HG03045 (cell line): Measurements from ENCODE around the gene CHCHD3.

Experiments used
- ATAC-seq: cut with Tn5 transposase; IDR thresholded peaks from one replicate; pipeline ENCODE4 v1.9.1; 2021; ENCODE audit warnings: mild to moderate bottlenecking, moderate library complexity; ENCODE audit not compliant: unreplicated experiment

Gene CHCHD3

DNA sequence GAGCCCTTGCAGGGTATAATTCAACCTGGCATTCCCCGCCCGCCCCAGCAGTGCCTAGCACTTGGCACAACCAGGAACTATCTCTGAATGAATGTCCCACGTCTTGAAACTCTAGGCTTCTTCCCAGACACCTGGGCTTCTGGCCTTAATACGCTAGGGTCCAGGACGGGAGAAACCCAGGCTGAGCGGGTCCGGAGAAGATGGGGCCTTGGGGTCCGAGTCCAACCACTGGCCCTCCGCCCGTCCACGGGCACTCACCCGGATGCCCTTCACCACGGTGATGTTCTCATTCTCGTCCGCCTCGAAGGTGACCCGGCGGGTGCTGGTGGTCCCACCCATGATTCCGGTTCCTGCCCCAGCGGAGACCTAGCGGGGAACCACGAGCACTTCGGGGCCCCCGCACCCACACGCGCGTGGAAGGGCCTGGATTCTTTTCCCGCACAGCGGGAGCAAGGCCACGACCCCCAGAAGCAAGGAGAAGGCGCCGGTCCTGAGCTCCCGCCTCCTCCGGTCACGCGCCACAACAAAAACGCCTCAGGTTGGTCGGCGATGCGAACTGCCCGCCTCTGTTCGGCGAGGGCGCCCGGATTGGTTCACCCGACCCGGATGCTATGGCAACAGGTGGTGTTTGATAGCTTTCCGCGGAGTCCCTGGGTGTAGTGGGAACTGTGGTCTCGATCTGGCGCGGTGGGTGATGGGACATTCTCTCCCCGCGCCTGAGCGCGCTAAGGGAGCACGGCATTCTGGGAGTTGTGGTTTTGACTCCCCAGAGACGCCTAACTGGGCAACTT is at the start of gene CHCHD3:
TSS of gene CHCHD3 (minus strand) at position 492 of the 791 bp plus-strand sequence. CDS start at position 339, 153 bp downstream.
- ATAC-seq = peak; percentile 100

DNA sequence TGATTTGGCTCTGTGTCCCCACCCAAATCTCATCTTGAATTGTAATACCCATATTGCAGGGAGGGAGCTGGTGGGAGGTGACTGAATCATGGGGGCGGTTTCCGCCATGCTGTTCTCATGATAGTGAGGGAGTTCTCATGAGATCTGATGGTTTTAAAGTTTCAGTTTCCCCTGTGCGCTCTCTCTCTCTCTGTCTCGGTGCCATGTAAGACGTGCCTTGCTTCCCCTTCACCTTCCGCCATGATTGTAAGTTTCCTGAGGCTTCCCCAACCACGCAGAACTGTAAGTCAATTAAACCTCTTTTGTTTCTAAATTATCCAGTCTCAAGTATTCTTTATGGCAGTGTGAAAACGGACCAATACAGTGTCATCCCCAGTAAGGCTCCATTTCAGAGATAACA is 48.3 kb upstream of the CHCHD3 start:
- no peak for ATAC-seq

DNA sequence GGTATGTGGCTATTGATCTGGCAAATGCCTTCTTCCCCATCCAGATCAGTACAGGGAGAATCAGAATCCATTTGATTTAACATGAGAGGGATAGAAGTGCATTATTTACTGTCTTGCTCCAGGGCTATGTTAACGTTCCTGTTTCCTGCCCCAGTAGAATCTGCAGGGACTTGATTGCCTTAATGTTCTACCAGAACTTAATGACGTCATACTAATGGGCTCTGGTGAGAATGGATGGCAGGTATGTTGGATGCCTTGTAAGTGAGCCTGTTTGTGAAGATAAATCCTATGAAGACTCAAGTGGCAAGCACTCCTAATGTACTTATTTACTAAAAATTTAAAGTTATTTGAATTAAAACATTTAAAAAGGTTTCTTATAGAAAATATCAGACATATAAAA is 44.5 kb upstream of the CHCHD3 start:
- ATAC-seq = no peak

DNA sequence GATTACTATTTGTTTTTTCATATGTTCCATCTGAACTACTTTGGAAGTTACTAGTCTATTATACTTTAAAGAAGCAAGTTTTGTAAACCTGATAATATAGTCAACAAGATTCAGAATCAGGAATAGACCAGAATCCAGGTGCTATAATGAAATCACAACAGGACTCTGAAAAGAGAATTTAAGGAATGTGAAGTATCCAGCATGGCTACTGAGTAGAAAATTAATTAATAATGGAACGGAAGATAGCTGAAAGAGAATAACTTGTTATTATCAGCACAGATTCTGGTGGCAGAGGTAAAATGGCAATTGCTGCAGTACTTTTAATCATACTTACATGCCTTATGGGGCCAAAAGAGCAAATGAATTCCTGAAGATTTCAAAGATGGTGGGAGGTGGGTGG is 43.1 kb upstream of the CHCHD3 start:
- no peak for ATAC-seq

DNA sequence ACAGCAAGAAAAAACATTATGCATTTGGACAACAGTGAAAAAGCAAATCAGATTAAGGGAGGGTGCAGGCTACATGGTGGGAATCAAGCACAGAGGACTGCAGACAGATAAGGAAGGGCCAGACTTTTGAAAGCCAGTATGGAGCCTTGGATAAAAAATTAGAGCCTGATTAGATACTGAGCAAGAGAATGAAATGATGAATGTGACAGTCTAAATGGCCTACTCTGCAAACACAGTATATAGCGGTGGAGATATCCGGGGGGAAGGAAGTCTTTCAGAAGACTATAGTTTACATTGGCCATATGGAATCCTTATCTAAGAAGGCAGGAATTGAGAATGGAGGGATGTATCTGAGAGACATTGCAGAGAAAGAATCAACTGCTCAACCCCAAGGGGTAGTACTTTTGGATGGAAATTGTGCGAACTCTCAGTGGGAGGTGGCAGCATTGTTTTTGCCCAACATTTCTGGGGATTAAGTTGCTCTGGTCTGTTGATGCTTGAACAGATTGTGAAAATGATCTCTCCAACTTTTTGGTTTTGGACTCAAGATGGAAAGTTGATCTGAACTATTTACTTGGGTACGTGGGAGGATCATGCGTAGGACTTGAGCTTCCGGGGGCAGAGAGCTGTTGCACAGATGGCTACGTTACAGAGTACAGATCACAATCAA is 39.4 kb upstream of the CHCHD3 start:
- ATAC-seq = no peak

DNA sequence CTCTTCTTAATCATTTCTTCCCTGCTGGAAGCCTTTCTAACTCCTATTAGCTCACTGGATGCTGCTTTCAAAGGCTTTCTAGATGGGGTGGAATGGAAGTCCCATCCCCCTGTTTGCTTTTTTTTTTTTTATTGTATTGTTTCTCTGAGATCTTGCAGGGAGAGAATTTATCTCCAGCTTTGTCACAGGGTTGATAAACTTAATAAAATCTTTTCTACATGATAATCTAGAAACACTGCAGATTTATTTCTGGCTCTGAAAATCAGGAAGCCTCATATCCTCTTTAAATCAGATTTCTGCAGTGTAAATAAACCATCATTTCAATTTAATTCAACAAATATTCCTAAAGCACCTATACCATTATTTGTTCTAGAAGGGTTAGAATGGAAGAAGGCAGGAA is 37.2 kb upstream of the CHCHD3 start:
- no peak for ATAC-seq

DNA sequence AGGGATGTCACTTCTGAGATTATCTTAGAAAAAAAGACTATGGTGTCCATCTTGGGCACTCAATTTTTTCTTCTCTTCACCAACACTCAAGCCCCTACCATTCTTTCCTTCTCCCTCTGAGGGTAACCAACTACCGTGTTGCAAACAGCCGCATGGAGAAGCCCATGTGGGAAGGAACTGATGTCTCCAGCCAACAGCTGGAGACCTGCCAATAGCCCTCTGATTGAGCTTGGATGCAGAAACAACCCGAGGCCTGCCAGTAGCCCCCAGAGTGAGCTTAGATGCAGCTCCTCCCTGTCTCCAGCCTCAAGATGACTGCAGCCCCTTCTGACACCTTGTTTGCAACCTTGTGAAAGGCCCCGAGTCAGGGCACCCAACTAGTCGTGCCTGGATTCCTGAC is 36.4 kb upstream of the CHCHD3 start:
- no peak for ATAC-seq

DNA sequence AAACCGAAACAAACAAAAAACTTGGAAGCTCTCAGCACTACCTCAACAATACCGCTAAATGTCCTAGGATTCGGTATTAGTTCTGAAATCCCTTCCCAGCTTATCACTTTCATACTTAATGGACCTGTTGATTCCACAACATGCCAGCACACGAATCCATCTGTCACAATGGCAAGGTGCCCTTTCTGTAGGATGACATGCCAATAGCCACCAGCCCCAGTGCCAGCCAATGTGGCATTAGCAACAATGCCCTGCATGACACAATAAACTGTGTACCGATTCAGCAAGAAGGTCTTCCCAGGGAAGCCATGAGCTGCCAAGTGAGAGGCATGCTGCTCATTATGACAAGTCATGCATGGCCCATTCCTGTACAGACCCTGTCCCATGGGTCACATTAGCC is 35.6 kb upstream of the CHCHD3 start:
- ATAC-seq = no peak

DNA sequence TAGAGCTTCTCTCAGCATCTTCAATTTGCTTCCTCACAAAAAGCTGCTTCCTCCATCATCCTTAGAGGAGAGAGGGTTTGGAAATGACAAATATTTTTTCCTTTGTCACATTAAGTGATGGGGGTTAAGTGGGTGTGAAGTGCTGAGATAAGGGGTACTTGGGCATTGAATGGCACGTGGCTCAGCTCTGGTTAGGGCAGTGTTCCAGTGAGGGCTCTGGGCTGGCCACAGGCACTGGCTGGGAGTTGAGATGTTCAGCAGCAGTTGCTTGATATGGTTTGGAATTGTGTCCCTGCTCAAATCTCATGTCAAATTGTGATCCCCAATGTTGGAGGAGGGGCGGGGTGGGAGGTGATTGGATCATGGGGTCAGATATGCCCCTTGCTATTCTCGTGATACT is 33.7 kb upstream of the CHCHD3 start:
- ATAC-seq = no peak

GRCh38 chr7:133114519-133114918 is 32.6 kb upstream of the CHCHD3 start:
- no peak for ATAC-seq

- ATAC-seq = no peak
Measured at GRCh38 chr7:133112976-133113375, 31.1 kb upstream of the CHCHD3 start.

DNA sequence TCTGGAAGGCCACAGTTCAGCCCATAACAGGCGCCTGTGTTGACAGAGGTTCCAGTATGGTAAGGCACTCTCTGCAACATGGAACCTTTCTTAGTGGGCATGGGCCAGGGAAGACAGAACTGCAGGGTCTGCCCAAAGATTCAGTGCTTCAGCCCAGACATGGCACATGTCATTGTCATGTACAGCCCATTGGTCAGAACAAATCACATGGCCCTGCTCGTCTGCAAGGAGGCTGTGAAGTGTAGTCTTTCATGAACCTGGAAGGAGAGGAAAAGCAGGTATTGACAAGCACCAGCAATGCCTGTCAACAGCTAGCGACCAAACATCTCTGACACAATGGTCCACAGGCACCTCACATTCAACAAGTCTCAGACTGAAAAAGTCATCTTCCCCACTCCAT is 30.4 kb upstream of the CHCHD3 start:
- no peak for ATAC-seq

- ATAC-seq = no peak
Measured at GRCh38 chr7:133110312-133110711, 28.4 kb upstream of the CHCHD3 start.

GRCh38 chr7:133109816-133110215 is 27.9 kb upstream of the CHCHD3 start:
- no peak for ATAC-seq

DNA sequence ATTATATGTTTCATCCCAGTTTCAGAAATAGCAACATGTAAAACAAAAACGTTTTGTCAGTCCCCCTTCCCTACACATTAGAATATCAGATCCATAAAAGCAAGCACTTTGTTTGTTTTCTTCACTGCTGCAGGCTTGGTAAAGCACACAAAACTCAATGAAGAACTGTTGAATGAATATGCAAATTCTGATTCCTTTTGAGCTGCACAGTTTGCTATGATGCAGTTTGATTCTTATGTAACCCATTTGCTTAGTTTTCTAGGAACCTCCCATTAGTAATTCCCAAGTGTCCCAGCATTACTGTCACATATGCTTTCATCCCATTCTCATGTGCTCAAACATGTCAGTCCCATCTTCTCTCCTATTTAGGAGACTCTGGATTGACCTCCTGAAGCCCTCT is 26.1 kb upstream of the CHCHD3 start:
- no peak for ATAC-seq

DNA sequence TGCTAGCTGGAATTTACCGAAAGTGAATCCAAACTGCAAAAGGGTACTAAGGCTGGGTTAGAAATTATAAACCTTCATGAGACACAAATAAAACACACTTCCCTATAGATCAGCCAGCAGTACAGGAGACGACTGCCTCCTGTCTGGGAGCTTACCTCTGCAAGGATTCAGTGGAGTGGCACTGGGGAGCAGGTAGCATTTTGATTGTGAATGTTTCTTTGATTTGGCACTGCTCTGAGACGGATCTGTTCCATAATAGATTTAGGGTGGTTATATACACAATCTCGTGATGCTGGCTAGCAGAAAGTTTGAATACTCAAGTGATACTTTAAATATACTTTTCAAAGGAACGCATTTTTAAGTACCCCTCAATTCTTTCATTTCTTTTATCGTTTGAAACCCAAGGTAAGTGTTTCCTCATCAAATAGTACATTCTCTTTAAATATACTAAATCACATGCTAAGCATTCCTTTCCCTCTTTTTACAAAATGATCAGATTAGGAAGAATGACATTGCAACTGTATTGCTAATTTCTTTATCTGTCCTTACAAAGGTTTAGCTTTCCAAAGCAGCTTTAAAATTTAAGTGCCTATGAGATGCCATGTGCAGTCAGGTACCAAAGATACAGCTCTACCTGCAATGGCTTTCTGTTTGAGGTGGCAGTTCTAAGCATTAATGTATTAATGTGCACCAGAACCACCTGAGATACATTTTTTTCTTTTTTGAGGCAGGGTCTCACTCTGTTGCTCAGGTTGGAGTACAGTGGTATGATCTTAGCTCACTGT is 20.6 kb upstream of the CHCHD3 start:
- no peak for ATAC-seq

GRCh38 chr7:133099633-133100286 is 17.9 kb upstream of the CHCHD3 start:
- no peak for ATAC-seq

GRCh38 chr7:133095119-133095671 is 13.3 kb upstream of the CHCHD3 start:
- ATAC-seq = no peak

GRCh38 chr7:133091943-133092464 is 10.1 kb upstream of the CHCHD3 start:
- ATAC-seq = no peak

- ATAC-seq = no peak
Measured at GRCh38 chr7:133082390-133082766, 488 bp upstream of the CHCHD3 start.

DNA sequence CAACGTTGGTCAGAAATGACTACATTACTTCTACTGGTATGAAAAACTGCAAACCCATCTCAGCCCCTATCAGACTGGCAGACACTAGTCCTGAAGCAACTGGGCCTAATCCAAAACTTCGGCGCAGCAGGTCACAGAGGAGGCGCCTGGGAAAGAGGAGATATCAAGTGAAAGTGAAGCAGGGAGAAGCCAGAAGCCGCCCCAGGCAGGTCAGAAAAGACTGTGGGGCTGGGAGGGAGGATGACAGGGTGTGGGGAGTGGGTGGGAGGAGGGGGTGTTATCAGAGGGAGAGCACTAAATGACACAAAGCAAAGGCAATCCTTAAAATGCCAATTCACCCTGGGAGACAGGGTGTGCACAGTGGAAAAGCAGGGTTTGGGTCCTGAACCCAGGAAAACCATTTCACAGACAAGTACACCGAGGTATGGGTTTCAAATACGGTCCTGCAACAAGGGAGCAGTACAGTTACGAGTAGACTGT is 731 bp downstream of the CHCHD3 start:
- no peak for ATAC-seq
